ENCODE measurements around the gene PWWP2A. TPM values are rescaled to one million over a fixed set of nuclear protein-coding genes. Genes with fewer than 3 reads are reported as not detected.

The PWWP2A gene
- total RNA-seq, 1 experiment from 2014 or later: 22.6 TPM

- ATAC-seq (no peak), DNase-seq (ENCODE audit: low read depth, low spot score) (no peak)
- Histone ChIP-seq H3K27me3 (ENCODE audit: control insufficient read depth, insufficient read depth, low read length) (no peaks in the 10 kb centered on the region), H3K4me1 (ENCODE audit: control insufficient read depth, insufficient read depth, low read length) (no peaks in the 10 kb centered on the region), H3K9me3 (ENCODE audit: control insufficient read depth, insufficient read depth, low read depth, low read length) (no peaks in the 10 kb centered on the region), H3K36me3 (ENCODE audit: control insufficient read depth, insufficient read depth, low read length) (no peaks in the 10 kb centered on the region), H3K4me3 (ENCODE audit: low read depth in 2 of 2, low read length in 2 of 2) (no peak overlapping the region), H3K27ac (ENCODE audit: low read length) (no peak overlapping the region)
- TF ChIP-seq CTCF (IDR thresholded peaks at IDR 0.05) (no peak), POLR2AphosphoS5 (IDR thresholded peaks at IDR 0.05; ENCODE audit: low read depth, low read length) (no peak), SIN3A (IDR thresholded peaks at IDR 0.05; ENCODE audit: borderline replicate concordance, insufficient read depth, low read depth, low read length) (no peak)
- CTCF ChIA-PET: no interaction called here
- POLR2A ChIA-PET: no interaction called here
- in situ Hi-C loops (cut with HindIII; ENCODE audit: low pct_unique_long_range_greater_than_20kb, low sequenced_read_pairs) (no loop called here), intact Hi-C loops (cut with micrococcal nuclease; ENCODE audit: unreplicated experiment) (no loop called here)
- no TSS peak for BruUV-seq (replicated peaks)
These were observed 14.0 kb upstream of the PWWP2A start for GRCh38 chr5:160133071-160133917.

- H3K27me3 ChIP-seq (ENCODE audit: control insufficient read depth, insufficient read depth, low read length): no peaks in the 10 kb centered on the region
- TF ChIP-seq CTCF (IDR thresholded peaks at IDR 0.05) (no peak), POLR2AphosphoS5 (IDR thresholded peaks at IDR 0.05; ENCODE audit: low read depth, low read length) (no peak), TCF7L2 (IDR thresholded peaks at IDR 0.05; ENCODE audit: low read depth, low read length) (no peak), REST (IDR thresholded peaks at IDR 0.05; ENCODE audit: insufficient read depth in 1 of 2, low read depth in 2 of 2, low read length in 1 of 2) (no peak), SIN3A (IDR thresholded peaks at IDR 0.05; ENCODE audit: borderline replicate concordance, insufficient read depth, low read depth, low read length) (no peak)
- BruUV-seq (replicated peaks): no TSS peak
- no peaks in the 10 kb centered on the region for H3K9me3 ChIP-seq (ENCODE audit: control insufficient read depth, insufficient read depth, low read depth, low read length)
- DNase-seq (ENCODE audit: low read depth, low spot score) (no peak), ATAC-seq (no peak)
- ChIA-PET CTCF (no interaction called here), POLR2A (no interaction called here)
- no peak overlapping the region for H3K27ac ChIP-seq (ENCODE audit: low read length)
- H3K4me3 ChIP-seq (ENCODE audit: low read depth in 2 of 2, low read length in 2 of 2): no peak overlapping the region
- in situ Hi-C loops (cut with HindIII; ENCODE audit: low pct_unique_long_range_greater_than_20kb, low sequenced_read_pairs): no loop called here
- H3K36me3 ChIP-seq (ENCODE audit: control insufficient read depth, insufficient read depth, low read length): no peaks in the 10 kb centered on the region
- no peaks in the 10 kb centered on the region for H3K4me1 ChIP-seq (ENCODE audit: control insufficient read depth, insufficient read depth, low read length)
- intact Hi-C loops (cut with micrococcal nuclease; ENCODE audit: unreplicated experiment): no loop called here
These were observed 10.6 kb upstream of the PWWP2A start for GRCh38 chr5:160129841-160130240.
